IPS-NIHi11 (cell line): ENCODE measurements around the gene MTA1.

Experiments
- DNase-seq: peaks from one replicate; pipeline ENCODE4 v3.0.0; 2012; ENCODE audit warnings: mixed read lengths, low spot score

The MTA1 gene

DNA sequence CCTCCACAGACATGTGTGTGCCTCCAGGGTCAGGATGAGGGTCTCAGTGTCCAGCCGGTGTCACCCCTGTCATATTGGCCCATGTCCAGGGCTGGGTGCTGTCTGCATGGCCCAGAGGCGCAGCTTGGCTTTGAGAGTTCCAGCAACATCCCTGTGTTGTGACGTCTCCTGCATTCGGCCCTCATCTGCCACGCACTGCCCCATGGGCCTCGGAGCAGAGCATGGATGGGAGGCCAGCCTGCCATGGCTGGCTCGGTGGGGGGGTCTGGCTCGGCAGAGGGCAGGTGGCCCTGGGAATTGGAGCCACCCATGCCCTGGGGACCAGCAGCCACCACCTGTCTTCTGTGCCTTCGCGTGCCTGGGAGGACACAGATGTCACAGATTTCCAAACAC is 32.1 kb upstream of the MTA1 start:
- DNase-seq, result no peak

- DNase-seq, result no peak
These were observed 31.3 kb upstream of the MTA1 start for GRCh38 chr14:105388110-105388951.

DNA sequence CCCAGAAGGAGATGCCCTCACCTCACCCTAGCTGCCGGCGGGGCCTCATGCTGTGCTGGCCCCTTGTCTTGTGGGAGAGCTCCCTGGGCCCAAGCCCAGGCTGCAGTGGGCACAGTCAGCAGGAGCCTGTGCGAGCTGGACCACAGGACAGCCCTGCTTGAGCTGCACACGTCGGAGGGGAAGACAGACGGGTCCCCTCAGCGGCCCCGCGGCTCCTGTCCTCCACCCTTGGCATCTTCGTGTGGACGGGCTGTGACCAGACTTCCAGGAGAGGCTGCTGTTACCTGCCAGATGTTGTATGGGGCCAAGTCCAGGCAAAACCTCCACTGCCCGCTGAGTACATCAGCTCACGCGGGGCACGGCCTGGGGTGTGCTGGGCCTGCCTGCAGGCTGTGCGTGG is 30.7 kb upstream of the MTA1 start:
- no peak for DNase-seq

- DNase-seq, result no peak
These were observed 30.1 kb upstream of the MTA1 start for GRCh38 chr14:105389534-105389933.

DNA sequence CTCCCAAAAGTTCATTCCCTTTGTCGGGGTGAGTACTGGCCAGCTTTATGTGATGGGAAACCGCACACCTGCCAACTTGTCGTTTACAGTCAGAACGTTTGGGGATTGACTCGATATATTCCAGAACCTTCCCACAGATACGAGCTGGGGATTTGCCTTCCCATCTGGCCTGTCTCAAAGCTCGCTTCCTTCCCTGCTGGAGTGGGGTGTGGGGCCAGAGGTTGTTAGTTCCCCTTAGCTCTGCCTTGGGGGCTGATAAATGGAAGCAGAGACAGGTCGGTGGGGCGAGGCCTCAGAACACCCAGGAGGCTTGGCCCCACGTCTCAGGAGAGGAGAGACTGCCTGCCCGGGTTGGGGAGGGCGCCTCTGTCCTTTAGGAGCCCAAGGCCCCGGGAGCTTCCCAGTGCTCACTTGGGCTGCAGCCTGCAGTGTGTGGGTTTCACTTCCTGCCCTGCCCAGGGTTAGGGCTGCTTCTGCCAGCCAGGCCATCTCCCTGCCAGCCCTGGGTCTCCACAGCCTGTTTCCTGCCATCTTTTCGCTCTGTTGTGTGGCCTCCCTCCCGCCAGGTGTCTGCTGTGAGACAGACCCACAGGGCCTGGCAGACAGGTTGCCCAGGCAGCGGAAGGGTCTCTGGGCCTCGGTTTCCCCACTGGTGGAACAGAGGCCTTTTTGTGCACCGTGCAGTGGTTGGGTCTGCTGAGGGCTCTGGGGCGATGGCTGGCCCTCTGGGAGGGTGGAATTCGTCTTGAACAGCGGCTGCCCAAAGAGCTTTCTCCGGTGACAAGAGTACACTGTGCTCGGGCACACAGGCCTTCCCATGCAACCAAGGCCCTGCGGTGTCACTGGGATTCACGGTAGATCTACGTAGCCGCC is 29.4 kb upstream of the MTA1 start:
- no peak for DNase-seq

GRCh38 chr14:105390849-105391500 is 28.7 kb upstream of the MTA1 start:
- no peak for DNase-seq

DNA sequence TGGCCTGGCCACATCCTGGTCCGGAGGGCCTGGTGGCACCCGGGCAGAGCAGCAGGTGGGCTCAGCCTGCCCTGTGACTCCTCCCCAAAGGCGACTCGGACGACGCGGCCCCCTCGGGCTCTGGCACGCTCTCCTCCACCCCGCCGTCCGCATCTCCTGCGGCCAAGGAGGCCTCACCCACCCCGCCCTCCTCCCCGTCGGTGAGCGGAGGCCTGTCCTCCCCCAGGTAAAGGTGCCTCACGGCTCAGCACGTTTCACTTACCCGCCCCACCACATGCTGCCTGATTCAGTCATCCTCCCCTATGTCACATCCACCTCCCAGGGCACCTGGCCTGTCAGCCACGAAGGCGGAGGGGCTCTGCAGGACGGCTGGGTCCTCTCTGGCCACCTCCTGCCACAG is 28.1 kb upstream of the MTA1 start:
- no peak for DNase-seq

GRCh38 chr14:105392131-105393090 is 27.2 kb upstream of the MTA1 start:
- peak; percentile 10 for DNase-seq

DNA sequence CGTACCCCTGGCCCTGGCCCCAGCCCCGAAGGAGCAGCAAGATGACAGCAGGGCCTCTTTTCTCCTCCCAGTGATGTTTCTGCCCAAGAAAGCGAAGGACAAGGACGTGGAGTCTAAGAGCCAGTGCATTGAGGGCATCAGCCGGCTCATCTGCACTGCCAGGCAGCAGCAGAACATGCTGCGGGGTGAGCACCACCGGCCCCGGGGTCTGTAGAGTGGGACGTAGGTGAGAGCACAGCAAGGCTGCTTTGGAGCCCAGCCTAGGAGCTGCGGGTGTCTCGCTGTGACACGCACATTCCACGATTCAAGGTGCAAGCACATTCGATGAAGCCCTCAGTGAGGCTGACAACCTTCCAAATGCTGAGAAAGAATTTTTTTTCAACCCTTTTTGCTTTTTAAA is 26.5 kb upstream of the MTA1 start:
- no peak for DNase-seq

DNA sequence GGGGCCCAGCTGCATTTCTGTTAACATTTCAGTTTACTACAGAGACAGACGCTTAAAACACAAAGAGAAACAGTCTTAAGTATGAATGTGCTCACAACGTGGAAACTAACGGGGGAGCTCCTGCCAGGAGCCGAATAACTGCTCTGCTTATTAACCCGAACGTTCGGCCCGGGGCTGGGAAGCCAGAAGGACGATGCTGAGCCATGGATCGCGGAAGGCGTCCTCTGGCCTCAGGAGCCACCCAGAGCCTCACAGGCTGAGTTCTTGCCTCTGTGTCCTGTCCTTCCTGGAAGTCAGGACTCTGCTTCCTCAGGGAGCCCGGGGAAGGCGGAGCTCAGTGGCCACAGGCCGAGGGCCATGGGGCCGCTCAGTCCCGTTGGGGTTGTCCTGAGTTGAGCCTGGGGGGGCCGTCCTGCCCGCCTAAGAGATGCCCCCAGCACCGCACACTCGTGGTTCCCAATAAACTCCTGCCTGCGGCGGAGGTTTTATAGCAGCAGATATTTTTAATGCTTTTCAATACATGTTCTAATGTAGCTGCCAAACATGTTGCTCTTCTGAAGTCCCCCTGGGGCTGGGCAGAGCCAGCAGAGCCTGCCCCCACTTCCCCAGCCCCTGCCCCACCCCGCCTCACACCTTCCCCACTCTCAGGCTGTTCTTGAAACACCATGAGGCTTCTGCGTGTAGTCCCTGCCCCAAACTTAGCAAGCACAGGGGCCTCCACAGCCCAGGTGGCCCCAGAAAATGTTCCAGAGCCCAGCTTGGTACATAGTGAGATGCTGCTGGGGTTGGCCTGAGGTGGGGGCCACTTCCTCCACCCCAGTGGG is 24.7 kb upstream of the MTA1 start:
- DNase-seq, result no peak

DNA sequence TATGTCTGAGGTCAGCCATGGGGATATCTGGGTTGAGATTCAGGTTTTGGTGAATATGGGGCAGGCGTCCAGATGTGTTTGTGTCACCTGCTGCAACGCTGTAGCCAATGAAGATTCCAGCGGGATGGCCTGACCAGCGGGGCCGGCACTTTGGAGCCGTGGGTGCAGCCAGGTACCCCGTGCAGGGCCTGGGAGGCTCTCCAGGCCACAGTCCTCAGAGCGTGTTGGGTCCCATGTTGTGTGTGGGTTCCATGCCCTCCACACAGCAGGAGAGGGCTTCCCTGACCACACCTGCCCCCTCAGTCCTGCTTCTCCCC is 24.1 kb upstream of the MTA1 start:
- no peak for DNase-seq

DNA sequence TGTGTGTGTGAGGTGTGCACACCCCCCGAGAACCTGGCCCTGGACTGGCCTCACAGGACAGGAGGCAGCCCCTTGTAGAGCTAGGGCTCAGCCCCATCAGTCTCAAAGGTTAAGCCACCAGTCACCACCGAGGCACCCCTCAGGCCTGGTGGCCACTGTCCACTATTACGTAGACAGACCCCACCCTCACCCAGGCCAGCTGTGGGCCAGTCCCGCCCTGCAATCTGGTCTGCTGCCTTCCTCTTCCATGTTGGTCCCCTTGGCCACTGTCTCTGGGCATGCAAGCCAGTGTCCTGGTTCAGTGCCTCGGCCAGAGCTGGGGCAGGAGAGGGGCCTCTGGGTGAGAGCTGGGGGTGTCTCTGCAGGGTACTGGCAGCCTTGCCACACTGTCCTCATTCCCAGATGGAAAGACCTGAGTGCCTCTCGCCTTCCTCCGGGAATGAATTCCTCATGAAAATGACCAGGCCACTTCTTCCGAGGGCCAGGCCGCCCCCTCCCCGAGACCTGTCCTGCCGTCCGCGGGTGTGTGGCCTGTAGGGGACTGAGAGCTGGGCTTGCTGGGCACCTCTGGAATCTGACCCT is 22.2 kb upstream of the MTA1 start:
- DNase-seq, result peak; percentile 37

DNA sequence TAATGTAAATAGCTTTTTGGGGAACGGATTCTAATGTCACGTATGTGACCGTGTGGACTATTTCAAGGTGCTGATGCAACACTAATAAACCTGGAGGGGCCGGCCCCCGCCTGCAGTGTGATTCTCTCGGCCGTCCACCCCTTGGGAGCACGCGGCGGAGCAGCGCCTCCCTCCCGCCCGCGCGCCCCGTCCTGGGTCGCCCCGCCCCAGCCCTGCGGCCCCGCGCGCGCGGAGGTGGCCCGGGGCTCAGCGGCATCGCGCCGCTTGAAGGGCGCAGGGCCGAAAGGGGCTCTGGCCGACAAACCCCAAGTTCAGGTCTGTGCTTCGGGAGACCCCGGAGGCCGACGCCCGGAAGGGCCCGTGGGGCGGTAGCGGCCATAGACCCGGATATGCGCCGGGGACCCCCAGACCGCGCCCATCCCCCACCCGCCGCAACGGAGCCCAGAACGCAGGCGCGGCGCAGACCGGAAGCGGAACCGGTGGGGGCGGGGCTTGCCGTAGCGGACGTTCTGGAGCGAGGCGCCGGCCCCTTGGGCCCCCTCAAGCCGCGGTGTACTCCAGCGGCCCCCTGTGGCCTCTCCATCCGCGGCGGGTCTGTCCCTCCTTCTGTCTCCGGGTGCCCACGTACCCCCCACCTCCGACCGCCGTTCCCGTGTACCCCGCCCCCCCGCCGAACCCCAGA is 21.4 kb upstream of the MTA1 start, which contains the start of gene TEX22:
Gene TEX22, plus strand, starts transcription at position 495 of the 682 bp plus-strand sequence. CDS start 803 bp downstream, outside the sequence.
- DNase-seq, result peak; percentile 99

DNA sequence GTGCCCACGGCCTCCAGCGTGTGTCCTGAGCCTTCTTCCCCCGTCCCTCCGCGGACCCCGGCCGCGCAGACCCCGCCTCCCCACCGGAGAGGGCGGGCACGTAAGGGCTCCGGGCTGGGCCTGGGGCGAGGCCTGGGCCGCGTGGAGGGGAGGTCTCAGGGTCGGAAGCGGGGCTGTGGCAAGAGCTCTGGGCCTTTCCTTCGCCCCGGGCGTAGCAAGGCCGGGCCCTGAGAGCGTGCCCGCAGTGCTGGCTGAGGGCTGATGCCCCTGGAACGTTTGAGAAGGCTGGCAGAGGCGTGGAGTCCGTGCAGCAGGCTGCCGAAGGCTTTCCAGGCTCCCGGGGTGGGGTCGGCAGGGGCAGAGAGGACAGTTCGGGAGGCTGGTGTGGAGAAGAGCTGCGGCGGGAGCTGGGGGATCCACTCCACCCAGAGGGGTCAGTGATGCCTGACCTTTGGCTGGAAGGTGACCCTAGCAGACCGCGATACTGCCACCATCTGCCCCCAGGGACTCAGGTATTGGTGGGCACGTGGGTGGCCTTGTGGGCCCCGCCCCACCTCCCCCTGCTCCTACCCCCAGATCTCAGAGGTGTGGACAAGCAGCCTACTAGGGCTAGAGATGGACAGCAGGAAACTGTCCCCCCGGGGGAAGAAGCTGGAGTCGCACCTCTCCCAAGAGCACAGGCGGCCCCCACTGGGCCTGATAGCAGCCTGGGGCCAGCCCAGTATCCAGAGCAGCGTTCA is 20.7 kb upstream of the MTA1 start:
- peak; percentile 85 for DNase-seq

- no peak for DNase-seq
These were observed 20.2 kb upstream of the MTA1 start for GRCh38 chr14:105399466-105399775.

- no peak for DNase-seq
These were observed 19.6 kb upstream of the MTA1 start for GRCh38 chr14:105400016-105400415.

DNA sequence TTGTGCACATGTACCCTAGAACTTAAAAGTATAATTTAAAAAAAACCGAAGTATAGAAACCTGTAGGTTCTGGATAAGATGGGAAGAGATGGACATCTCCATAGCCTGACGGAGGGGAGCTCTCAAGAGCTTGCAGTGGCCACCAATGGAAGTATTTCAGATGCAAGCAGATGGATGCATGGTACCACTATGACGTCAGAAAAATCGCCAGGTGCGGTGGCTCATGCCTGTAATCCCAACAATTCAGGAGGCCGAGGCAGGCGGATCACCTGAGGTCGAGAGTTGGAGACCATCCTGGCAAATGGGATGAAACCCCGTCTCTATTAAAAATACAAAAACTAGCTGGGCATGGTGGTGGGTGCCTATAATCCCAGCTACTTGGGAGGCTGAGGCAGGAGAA is 17.9 kb upstream of the MTA1 start:
- DNase-seq, result no peak

DNA sequence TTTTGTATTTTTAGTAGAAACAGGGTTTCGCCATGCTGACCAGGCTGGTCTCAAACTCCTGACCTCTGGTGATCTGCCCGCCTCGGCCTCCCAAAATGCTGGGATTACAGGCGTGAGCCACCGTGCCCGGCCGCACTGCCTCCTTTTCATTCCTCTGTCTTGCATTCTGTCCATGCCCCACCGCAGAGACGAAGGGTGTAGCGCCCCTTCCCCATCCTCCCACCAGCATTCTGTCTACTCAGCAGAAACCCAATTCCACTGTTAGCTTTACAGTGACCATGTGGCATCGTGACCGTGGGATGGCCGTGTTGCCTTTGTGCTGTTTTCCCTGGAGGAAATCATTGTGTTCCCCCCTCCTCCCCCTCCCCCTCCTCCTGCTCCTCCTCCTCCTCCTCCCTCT is 11.0 kb upstream of the MTA1 start:
- DNase-seq, result peak; percentile 8

- no peak for DNase-seq
These were observed 10.3 kb upstream of the MTA1 start for GRCh38 chr14:105409364-105409763.
